CD4-positive, alpha-beta T cell (primary cell): ENCODE measurements around the gene BMS1. TPM values are rescaled to one million over a fixed set of nuclear protein-coding genes. Genes with fewer than 3 reads are reported as not detected.
"Not testable (repeated sequence)": the region's sequence is repeated elsewhere in the genome, so short reads cannot be mapped to it uniquely, and the experiment has no call there.

Experiments
- ATAC-seq: fragments of 200-7000 bp; cut with Tn5 transposase; one replicate; pipeline ENCODE4 v1.10.0; 2022; ENCODE audit warnings: mild to moderate bottlenecking; ENCODE audit not compliant: poor library complexity
- CTCF ChIA-PET: fragments of 350-600 bp; sonication (Branson Sonifier 250); formaldehyde crosslinking; loops from one replicate; lab custom pipeline; 2021; ENCODE audit warnings: antibody characterized with exemption, inconsistent platforms; lab: Charles Lee
- POLR2A ChIA-PET: fragments of 350-600 bp; sonication (Branson Sonifier 250); formaldehyde crosslinking; loops from one replicate; lab custom pipeline; 2021; ENCODE audit warnings: antibody characterized with exemption, inconsistent platforms; lab: Charles Lee
- DNase-seq, 14 experiments: peaks; one replicate each; pipeline ENCODE4 v3.0.0-alpha.2; 2013 to 2020; ENCODE audit warnings: mixed read lengths in 2 of 14
- H3K27ac ChIP-seq, 2 donors: one replicate each; pipeline versions ENCODE4 v1.5.1 to v1.7.0; 2013; ENCODE audit warnings: low read length in 2 of 2, low read depth in 1 of 2, mild to moderate bottlenecking in 1 of 2
- H3K27me3 ChIP-seq, 2 experiments: 1 replicate in 1 of 2; 2 replicates in 1 of 2; pipeline versions ENCODE4 v1.6.1 to v1.7.0; 2013; ENCODE audit warnings: low read length in 2 of 2, control low read depth in 1 of 2, mild to moderate bottlenecking in 1 of 2, moderate library complexity in 1 of 2; ENCODE audit not compliant: insufficient read depth in 2 of 2, control insufficient read depth in 1 of 2
- H3K36me3 ChIP-seq: one replicate; pipeline ENCODE4 v1.6.1; 2013; ENCODE audit warnings: low read length, control low read depth; ENCODE audit not compliant: insufficient read depth
- H3K4me1 ChIP-seq: one replicate; pipeline ENCODE4 v1.6.1; 2013; ENCODE audit warnings: low read length, control low read depth; ENCODE audit not compliant: insufficient read depth
- H3K4me3 ChIP-seq: one replicate; pipeline ENCODE4 v1.5.1; 2013; ENCODE audit warnings: mild to moderate bottlenecking, low read length, moderate library complexity
- H3K9me3 ChIP-seq, 2 experiments: 1 replicate in 1 of 2; 2 replicates in 1 of 2; pipeline versions ENCODE4 v1.6.1 to v1.7.0; 2013; ENCODE audit warnings: low read length in 2 of 2, mild to moderate bottlenecking in 2 of 2, control low read depth in 1 of 2, moderate library complexity in 1 of 2; ENCODE audit not compliant: control insufficient read depth in 1 of 2, insufficient read depth in 1 of 2
- H3K27ac Mint-ChIP-seq: one replicate; pipeline ENCODE4 v1.8.0; 2020; ENCODE audit warnings: mixed read lengths
- H3K27me3 Mint-ChIP-seq: one replicate; pipeline ENCODE4 v1.8.0; 2021; ENCODE audit warnings: mixed read lengths
- H3K36me3 Mint-ChIP-seq: one replicate; pipeline ENCODE4 v1.8.0; 2021; ENCODE audit warnings: low read depth, mixed read lengths
- H3K4me1 Mint-ChIP-seq: one replicate; pipeline ENCODE4 v1.8.0; 2021; ENCODE audit warnings: low read depth, mixed read lengths
- H3K4me3 Mint-ChIP-seq: one replicate; pipeline ENCODE4 v1.8.0; 2020; ENCODE audit warnings: mild to moderate bottlenecking, mixed read lengths
- H3K9me3 Mint-ChIP-seq: one replicate; pipeline ENCODE4 v1.8.0; 2020; ENCODE audit warnings: mixed read lengths
- intact Hi-C, 2 experiments: fragments of 100-400 bp; cut with DNase I in 1 of 2; cut with micrococcal nuclease in 1 of 2; formaldehyde crosslinking; loops; one replicate each; pipeline versions ENCODE4 v1.15.1 to v1.9.0; 2023 to 2025; cut with DNase I, micrococcal nuclease
- total RNA-seq, 174 experiments: library from RNA in 2 of 174; stranded (reverse) in 2 of 174; gene quantifications; one replicate each; pipeline ENCODE4 v1.2.3 and lab custom pipeline; 2021 to 2026
- TF ChIP-seq, protein P1 (sequence below): fragments of 200-600 bp; IDR thresholded peaks from one replicate; pipeline ENCODE4 v1.8.0; 2022; ENCODE audit warnings: antibody characterized with exemption, mild to moderate bottlenecking

BMS1 gene
- total RNA-seq, 2 experiments from 2014 or later = 13.8 to 15.3 TPM

DNA sequence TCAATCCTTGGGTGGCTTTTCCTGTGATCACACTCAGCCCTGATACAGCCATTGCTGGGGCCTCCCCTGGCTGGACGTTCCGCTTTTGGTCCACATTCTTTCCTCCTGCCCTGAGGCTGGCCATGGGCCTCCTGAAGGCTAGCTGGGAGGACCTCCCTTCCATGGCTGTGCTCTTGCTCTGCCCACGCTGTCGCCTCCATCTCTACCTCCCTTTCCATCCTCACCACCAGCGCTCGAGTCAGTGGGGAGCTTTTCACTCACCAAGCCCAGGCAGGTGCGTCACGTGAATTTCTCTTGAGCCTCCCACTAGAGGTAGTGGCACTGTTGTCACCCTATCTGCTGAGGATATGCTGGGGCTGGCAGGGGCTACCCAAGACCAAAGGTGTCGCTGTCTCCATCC is 85.9 kb downstream of the BMS1 start:
- ATAC-seq (no peak), DNase-seq (no peak)
- Mint-ChIP-seq H3K36me3 (no peaks in the 10 kb centered on the region), H3K27me3 (peaks cover 29% of the 10 kb centered on the region), H3K27ac (no peak overlapping the region), H3K4me1 (peaks cover 5% of the 10 kb centered on the region), H3K9me3 (no peaks in the 10 kb centered on the region), H3K4me3 (no peak overlapping the region)
- Histone ChIP-seq H3K4me3 (no peak overlapping the region), H3K36me3 (no peaks in the 10 kb centered on the region), H3K27me3 (peaks cover 6 to 12% of the 10 kb centered on the region in 2 experiments), H3K27ac (no peak overlapping the region), H3K4me1 (peaks cover 9% of the 10 kb centered on the region), H3K9me3 (peaks cover 0 to 7% of the 10 kb centered on the region in 2 experiments)
- TF ChIP-seq, protein P1, sequence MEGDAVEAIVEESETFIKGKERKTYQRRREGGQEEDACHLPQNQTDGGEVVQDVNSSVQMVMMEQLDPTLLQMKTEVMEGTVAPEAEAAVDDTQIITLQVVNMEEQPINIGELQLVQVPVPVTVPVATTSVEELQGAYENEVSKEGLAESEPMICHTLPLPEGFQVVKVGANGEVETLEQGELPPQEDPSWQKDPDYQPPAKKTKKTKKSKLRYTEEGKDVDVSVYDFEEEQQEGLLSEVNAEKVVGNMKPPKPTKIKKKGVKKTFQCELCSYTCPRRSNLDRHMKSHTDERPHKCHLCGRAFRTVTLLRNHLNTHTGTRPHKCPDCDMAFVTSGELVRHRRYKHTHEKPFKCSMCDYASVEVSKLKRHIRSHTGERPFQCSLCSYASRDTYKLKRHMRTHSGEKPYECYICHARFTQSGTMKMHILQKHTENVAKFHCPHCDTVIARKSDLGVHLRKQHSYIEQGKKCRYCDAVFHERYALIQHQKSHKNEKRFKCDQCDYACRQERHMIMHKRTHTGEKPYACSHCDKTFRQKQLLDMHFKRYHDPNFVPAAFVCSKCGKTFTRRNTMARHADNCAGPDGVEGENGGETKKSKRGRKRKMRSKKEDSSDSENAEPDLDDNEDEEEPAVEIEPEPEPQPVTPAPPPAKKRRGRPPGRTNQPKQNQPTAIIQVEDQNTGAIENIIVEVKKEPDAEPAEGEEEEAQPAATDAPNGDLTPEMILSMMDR = no peak
- intact Hi-C loops = loop anchor here (5.0 to 10.0 kb wide), 2 partner anchors 594 to 596 kb away; no protein-coding TSS in a partner anchor
- CTCF ChIA-PET = no interaction called here
- POLR2A ChIA-PET = no interaction called here

DNA sequence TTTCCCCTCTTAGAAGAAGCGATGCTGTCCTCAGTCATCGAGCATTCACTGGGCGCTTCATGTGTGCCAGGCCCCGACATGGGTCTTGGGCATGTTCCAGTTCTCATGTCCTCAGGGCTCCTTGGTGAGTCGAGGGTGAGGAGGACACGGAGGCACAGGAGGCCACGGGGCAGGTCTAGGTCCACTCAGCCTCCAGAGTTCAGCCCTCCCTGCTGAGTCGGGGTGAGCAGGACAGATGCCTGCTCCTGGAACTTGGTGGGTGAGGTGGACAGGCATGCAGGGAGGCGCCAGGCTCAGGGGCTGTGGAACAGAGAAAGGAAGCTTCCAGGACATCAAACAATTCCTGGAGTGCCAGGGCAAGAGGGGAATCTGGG is 87.4 kb downstream of the BMS1 start:
- Histone ChIP-seq H3K4me1 (peaks cover 9% of the 10 kb centered on the region), H3K9me3 (peaks cover 0 to 7% of the 10 kb centered on the region in 2 experiments), H3K36me3 (no peaks in the 10 kb centered on the region), H3K4me3 (no peak overlapping the region), H3K27me3 (peaks cover 3 to 8% of the 10 kb centered on the region in 2 experiments), H3K27ac (no peak overlapping the region)
- peaks cover 5% of the 10 kb centered on the region for H3K4me1 Mint-ChIP-seq
- H3K27ac Mint-ChIP-seq = no peak overlapping the region
- DNase-seq (no peak), ATAC-seq (no peak)
- peaks cover 17% of the 10 kb centered on the region for H3K27me3 Mint-ChIP-seq
- intact Hi-C loops = loop anchor here (5.0 to 10.0 kb wide), 2 partner anchors 592 to 595 kb away; no protein-coding TSS in a partner anchor
- H3K36me3 Mint-ChIP-seq = no peaks in the 10 kb centered on the region
- TF ChIP-seq, protein P1 = no peak
- H3K9me3 Mint-ChIP-seq = no peaks in the 10 kb centered on the region
- ChIA-PET CTCF (no interaction called here), POLR2A (no interaction called here)
- H3K4me3 Mint-ChIP-seq = no peak overlapping the region

DNA sequence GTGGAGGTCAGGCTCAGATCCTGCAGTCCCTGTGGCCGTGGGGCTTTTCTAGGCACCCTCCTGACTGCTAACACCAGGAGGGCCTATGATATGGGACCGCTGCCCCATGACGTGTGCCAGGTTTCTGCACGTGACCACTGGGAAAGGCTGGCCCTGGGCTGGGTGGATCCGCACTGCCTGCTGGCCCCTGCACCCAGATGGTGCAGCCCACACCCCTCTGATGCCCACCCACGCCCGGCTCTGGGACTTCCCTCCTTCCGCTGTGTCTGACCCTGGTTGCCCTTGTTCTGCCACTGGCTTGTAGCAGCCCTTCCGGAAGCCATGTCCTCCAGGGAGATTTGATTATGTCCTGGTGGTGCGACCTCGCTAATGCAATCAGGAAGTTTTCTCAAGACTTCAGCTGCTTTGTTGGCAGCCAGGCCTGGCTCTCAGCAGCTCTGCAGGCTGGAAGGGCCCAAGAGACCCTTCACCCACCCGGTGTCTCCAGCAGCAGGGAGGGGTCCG is 88.6 kb downstream of the BMS1 start:
- H3K4me3 Mint-ChIP-seq, H3K36me3 ChIP-seq, H3K27ac Mint-ChIP-seq, H3K27me3 ChIP-seq, H3K4me1 Mint-ChIP-seq, H3K27ac ChIP-seq, H3K4me3 ChIP-seq, H3K9me3 Mint-ChIP-seq, H3K4me1 ChIP-seq, POLR2A ChIA-PET, ATAC-seq, H3K36me3 Mint-ChIP-seq, H3K9me3 ChIP-seq, CTCF ChIA-PET, DNase-seq, intact Hi-C loops: not testable (repeated sequence)
- H3K27me3 Mint-ChIP-seq = peaks cover 10% of the 10 kb centered on the region

DNA sequence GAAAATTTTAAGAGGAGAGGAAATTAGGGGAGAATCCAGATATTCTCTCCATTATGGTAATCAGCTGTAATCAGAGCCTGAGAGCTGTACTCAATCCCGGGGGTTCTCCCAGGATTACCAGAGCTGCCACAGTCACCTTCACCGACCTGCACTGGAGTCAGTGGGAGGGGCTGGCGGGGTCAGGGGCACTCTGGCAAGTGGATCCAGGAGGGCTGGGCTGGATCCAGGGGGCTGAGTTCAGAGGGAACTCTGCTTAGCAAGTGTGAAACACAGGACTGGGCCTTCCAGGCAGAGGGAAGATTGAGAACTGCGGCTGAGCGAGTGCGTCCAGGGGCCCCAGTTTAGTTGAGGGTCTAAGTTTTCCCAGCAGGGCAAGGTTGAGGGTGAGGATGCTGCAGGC is 89.2 kb downstream of the BMS1 start:
- CTCF ChIA-PET = no interaction called here

More for the DNA sequence above, 89.2 kb downstream of the BMS1 start:
- Histone ChIP-seq H3K27me3 (no peaks in the 10 kb centered on the region), H3K36me3 (no peaks in the 10 kb centered on the region), H3K27ac (no peak overlapping the region), H3K4me3 (no peak overlapping the region), H3K4me1 (peaks cover under 1% of the 10 kb centered on the region), H3K9me3 (no peaks in the 10 kb centered on the region)
- Mint-ChIP-seq H3K36me3 (no peaks in the 10 kb centered on the region), H3K4me1 (no peaks in the 10 kb centered on the region), H3K27me3 (peaks cover 10% of the 10 kb centered on the region), H3K4me3 (no peak overlapping the region), H3K27ac (no peak overlapping the region), H3K9me3 (no peaks in the 10 kb centered on the region)
- TF ChIP-seq, protein P1 = no peak
- no peak for DNase-seq
- intact Hi-C loops = no loop called here
- POLR2A ChIA-PET = no interaction called here
- no peak for ATAC-seq
